GM19240 (cell line): ENCODE measurements around the gene S100A6.

ENCODE experiments used
- DNase-seq: peaks from one replicate; pipeline ENCODE4 v3.0.0; 2011; ENCODE audit warnings: low spot score; ENCODE audit not compliant: insufficient read length

Gene S100A6

DNA sequence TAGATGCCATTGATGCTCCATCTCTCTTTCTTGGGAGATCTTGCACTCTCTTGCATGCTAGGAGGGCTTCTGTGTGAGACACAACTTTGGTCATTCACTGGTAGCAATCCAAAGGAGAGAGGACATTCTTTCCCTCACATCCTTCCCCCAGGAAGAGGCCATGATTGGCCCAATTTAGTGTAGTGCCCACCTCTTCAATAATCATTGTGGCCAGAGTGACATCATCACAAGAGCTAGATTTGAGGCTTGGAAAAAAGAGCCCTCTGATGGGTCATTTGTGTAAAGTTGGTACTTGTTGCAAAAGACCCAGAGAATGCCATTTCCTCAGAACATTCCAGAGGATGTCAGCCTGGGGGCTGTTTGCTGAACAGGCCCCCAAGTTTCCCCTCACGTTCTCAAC is 30.2 kb downstream of the S100A6 start:
- no peak for DNase-seq

GRCh38 chr1:153503766-153504165 is 32.0 kb downstream of the S100A6 start:
- no peak for DNase-seq

DNA sequence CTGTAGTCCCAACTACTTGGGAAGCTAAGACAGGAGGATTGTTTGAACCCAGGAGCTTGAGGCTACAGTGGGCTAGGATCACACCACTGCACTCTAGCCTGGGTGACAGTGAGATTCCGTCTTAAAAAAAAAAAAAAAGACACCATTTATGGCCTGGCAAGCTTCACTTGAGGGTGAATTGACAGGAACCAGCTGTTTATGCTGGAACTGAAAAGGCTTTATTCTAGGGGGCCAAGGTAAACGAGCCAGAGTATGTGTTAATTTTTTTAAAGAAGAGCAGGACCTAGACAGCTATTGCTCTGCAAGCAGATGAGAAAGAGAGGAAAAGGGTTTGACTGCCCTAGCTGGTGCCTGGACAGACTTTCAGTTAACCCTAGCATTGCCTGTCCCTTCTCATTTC is 37.0 kb downstream of the S100A6 start:
- DNase-seq = no peak

DNA sequence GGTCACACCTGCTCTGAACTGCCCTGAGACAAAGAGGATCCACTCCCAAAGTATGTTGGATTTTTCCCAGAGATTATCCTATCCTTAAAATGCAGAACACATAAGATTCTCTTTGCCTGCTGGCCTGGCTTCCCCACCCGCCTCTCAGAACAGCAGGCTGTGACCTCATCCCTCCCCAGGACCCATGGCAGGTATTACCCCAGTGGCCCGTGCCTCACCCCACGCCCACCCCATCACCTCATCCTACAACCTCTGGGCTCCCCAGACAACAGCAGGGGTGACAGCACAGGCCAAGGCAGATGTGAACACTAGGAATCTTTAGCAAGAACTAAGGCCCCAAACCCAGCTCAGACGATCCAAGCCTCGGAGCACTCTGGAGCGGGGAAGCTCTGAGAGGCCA is 40.3 kb downstream of the S100A6 start:
- DNase-seq = no peak

GRCh38 chr1:153494976-153495535 is 40.7 kb downstream of the S100A6 start:
- peak; percentile 33 for DNase-seq

- no peak for DNase-seq
Observed at GRCh38 chr1:153493343-153493960, 42.3 kb downstream of the S100A6 start.

DNA sequence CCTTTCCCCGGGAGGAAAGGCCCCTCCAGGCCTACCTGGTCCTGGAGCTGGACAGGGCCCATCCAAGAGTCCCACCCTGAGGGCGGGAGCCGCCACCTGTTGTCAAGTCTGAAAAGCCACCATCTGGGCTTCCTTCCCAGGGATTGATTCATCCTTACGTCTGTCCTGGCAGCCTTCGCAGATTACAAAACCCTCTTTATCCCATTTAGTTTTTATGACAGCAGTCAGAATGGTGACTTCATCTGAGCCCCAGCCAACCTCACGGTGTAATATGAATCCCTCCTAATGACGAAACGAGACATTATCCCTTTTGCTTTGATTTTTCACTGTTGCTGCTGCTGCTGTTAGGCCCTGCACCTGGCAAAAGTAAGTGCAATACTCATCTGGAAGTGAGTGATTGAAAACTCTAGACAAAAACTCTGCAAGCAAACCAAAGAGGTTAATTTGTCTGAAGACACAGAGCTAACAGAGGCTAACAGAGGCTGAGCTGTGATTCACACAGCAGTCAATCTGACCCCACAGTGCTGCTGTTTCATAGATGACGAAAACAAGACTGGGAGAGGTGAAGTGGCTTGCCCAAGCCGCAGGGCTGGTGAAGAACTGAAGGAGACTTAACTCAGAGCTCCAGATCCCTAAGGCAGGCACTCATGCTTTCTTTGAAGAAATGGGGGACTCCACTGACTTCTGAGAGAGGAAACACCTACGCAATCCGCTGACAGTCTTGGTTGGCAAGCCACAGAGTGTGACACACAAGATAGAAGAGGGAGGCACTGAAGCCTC is 45.3 kb downstream of the S100A6 start:
- no peak for DNase-seq

- DNase-seq = no peak
Observed at GRCh38 chr1:153488731-153489130, 47.1 kb downstream of the S100A6 start.

GRCh38 chr1:153487707-153488106 is 48.1 kb downstream of the S100A6 start:
- DNase-seq = no peak

DNA sequence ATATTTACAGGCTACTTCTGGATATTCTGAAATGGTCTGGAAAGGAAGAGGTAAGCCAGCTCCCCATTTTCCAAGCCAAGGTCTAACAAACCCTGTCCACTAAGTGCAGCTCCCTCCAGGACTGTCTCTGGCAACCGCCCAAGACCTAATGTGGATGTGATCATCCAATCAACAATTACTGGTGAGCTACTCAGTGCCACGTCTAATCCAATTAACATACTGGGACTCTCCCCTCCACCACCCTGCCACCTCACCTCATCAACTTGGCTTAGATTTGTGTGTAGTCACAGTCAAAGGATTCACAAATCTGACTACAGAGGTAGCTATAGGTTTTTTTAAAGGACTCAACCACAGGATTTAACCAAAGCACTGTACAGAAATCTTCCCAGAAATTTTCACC is 49.9 kb downstream of the S100A6 start:
- DNase-seq = no peak
